GM18520 (cell line): Measurements from ENCODE around the gene RPL28.
A peak's percentile ranks its signal among the peaks of the same experiment; 100 is the strongest.
"Not testable (repeated sequence)": the region's sequence is repeated elsewhere in the genome, so short reads cannot be mapped to it uniquely, and the experiment has no call there.

Experiments
- ATAC-seq: cut with Tn5 transposase; IDR thresholded peaks from one replicate; pipeline ENCODE4 v1.9.1; 2021; ENCODE audit not compliant: unreplicated experiment

RPL28 gene

GRCh38 chr19:55391191-55391670, 5.5 kb downstream of the RPL28 start:
- no peak for ATAC-seq

GRCh38 chr19:55391702-55392615, 6.2 kb downstream of the RPL28 start:
- no peak for ATAC-seq

GRCh38 chr19:55392820-55393761, 7.4 kb downstream of the RPL28 start:
- no peak for ATAC-seq

GRCh38 chr19:55398200-55398925, 12.6 kb downstream of the RPL28 start:
- no peak for ATAC-seq

- ATAC-seq: no peak
Observed at GRCh38 chr19:55400281-55401087, 14.8 kb downstream of the RPL28 start.

GRCh38 chr19:55401390-55401789, 15.7 kb downstream of the RPL28 start:
- not testable (repeated sequence) for ATAC-seq

- no peak for ATAC-seq
Observed at GRCh38 chr19:55402509-55402908, 16.8 kb downstream of the RPL28 start.

- ATAC-seq: no peak
Observed at GRCh38 chr19:55405638-55406037, 19.9 kb downstream of the RPL28 start.

- no peak for ATAC-seq
Observed at GRCh38 chr19:55406091-55406825, 20.5 kb downstream of the RPL28 start.

GRCh38 chr19:55406826-55407549, 21.3 kb downstream of the RPL28 start:
- ATAC-seq: no peak

GRCh38 chr19:55407550-55407799, 21.7 kb downstream of the RPL28 start, which contains the start of gene UBE2S:
UBE2S (minus strand) TSS chr19:55407788; CDS start chr19:55407589, 199 bp downstream.
- ATAC-seq: peak; percentile 56

- ATAC-seq: peak; percentile 80
Observed at GRCh38 chr19:55407800-55408532, 22.2 kb downstream of the RPL28 start.

- no peak for ATAC-seq
Observed at GRCh38 chr19:55408533-55408872, 22.8 kb downstream of the RPL28 start.

- ATAC-seq: not testable (repeated sequence)
Observed at GRCh38 chr19:55409179-55409578, 23.4 kb downstream of the RPL28 start.

GRCh38 chr19:55410168-55410567, 24.4 kb downstream of the RPL28 start:
- ATAC-seq: no peak

GRCh38 chr19:55418185-55418584, 32.5 kb downstream of the RPL28 start:
- no peak for ATAC-seq

- ATAC-seq: no peak
Observed at GRCh38 chr19:55419103-55419502, 33.4 kb downstream of the RPL28 start.

- no peak for ATAC-seq
Observed at GRCh38 chr19:55419624-55420236, 34.0 kb downstream of the RPL28 start.
